K562 (cell line): Measurements from ENCODE around the gene TRAF1. TPM values are rescaled to one million over a fixed set of nuclear protein-coding genes. Genes with fewer than 3 reads are reported as not detected.

Experiments used
- BCOR ChIP-seq: fragments of 450-650 bp; IDR thresholded peaks from 2 replicates; pipeline ENCODE4 v1.6.1; 2016
- BRCA1 ChIP-seq, 2 experiments: fragments of 450-650 bp in 1 of 2; sonication (generic) in 1 of 2; formaldehyde crosslinking in 1 of 2; IDR thresholded peaks; 2 replicates each; pipeline versions ENCODE4 v1.5.0 to v1.6.1; 2017 to 2020; ENCODE audit warnings: mild to moderate bottlenecking in 1 of 2, missing genetic modification reagents in 1 of 2
- C11orf30 ChIP-seq: fragments of 450-650 bp; IDR thresholded peaks from 2 replicates; pipeline ENCODE4 v1.6.1; 2016; ENCODE audit warnings: low read depth, mild to moderate bottlenecking
- EHMT2 ChIP-seq: fragments of 450-650 bp; IDR thresholded peaks from 2 replicates; pipeline ENCODE4 v1.6.1; 2018; ENCODE audit warnings: antibody characterized with exemption
- FOSL1 ChIP-seq: fragments of 200-800 bp; sonication (Bioruptor generic); conservative IDR thresholded peaks from 2 replicates; pipeline ENCODE4 v1.6.1; 2016; ENCODE audit warnings: missing genetic modification characterization, missing compliant biosample characterization
- GABPA ChIP-seq: fragments of 200-800 bp; sonication (Bioruptor generic); conservative IDR thresholded peaks from 2 replicates; pipeline ENCODE4 v1.6.1; 2016; ENCODE audit warnings: low read depth, missing genetic modification characterization, missing compliant biosample characterization
- GABPB1 ChIP-seq: sonication (generic); formaldehyde crosslinking; IDR thresholded peaks from 2 replicates; pipeline ENCODE4 v1.8.0; 2022; ENCODE audit warnings: mild to moderate bottlenecking, missing genetic modification reagents
- LARP7 ChIP-seq: fragments of 450-650 bp; IDR thresholded peaks from 2 replicates; pipeline ENCODE4 v1.6.1; 2016
- NCOA1 ChIP-seq: fragments of 450-650 bp; IDR thresholded peaks from 2 replicates; pipeline ENCODE4 v1.6.1; 2016; ENCODE audit warnings: low read depth
- NR2C1 ChIP-seq, 2 experiments: fragments of 450-650 bp; IDR thresholded peaks; 2 replicates each; pipeline ENCODE4 v1.6.1; 2017; ENCODE audit warnings: mild to moderate bottlenecking in 2 of 2, antibody characterized with exemption in 1 of 2, inconsistent platforms in 1 of 2, missing compliant biosample characterization in 1 of 2, missing genetic modification characterization in 1 of 2
- NR2C2 ChIP-seq, 2 experiments: fragments of 200-800 bp in 1 of 2; sonication (Bioruptor generic) in 1 of 2; sonication (generic) in 1 of 2; formaldehyde crosslinking in 1 of 2; IDR thresholded peaks; 2 replicates each; pipeline versions ENCODE4 v1.6.1 to v1.8.0; 2016 to 2022; ENCODE audit warnings: mild to moderate bottlenecking in 1 of 2, missing compliant biosample characterization in 1 of 2, missing genetic modification characterization in 1 of 2, missing genetic modification reagents in 1 of 2
- PHB2 ChIP-seq: fragments of 450-650 bp; IDR thresholded peaks from 2 replicates; pipeline ENCODE4 v1.6.1; 2017; ENCODE audit warnings: low read depth
- SIN3A ChIP-seq, 2 experiments: fragments of 150-350 bp in 1 of 2; IDR thresholded peaks; 2 replicates each; pipeline ENCODE4 v1.6.1; 2011 to 2016; ENCODE audit warnings: borderline replicate concordance in 2 of 2, low read depth in 2 of 2, low read length in 2 of 2, mild to moderate bottlenecking in 2 of 2, moderate library complexity in 2 of 2; ENCODE audit not compliant: control insufficient read depth in 1 of 2
- SMAD4 ChIP-seq: fragments of 250-450 bp; sonication (Bioruptor Pico); conservative IDR thresholded peaks from 2 replicates; pipeline ENCODE4 v1.8.0; 2021; ENCODE audit warnings: inconsistent platforms, mild to moderate bottlenecking, moderate library complexity
- TAF1 ChIP-seq: IDR thresholded peaks from 2 replicates; pipeline ENCODE4 v1.6.1; 2011; ENCODE audit warnings: mild to moderate bottlenecking, low read length, moderate library complexity; ENCODE audit not compliant: insufficient read depth, control insufficient read depth, severe bottlenecking; ENCODE audit errors: extremely low read depth
- ZNF57 ChIP-seq: fragments of 450-650 bp; formaldehyde crosslinking; IDR thresholded peaks from 2 replicates; pipeline ENCODE4 v1.4.0; 2020; ENCODE audit warnings: mild to moderate bottlenecking, moderate library complexity
- ZNF584 ChIP-seq: fragments of 200-800 bp; sonication (Bioruptor generic); IDR thresholded peaks from 2 replicates; pipeline ENCODE4 v1.6.1; 2016; ENCODE audit warnings: low read depth, mild to moderate bottlenecking, missing genetic modification characterization, missing compliant biosample characterization
- polyA plus RNA-seq, 8 experiments: library from polyadenylated mRNA; depleted of rRNA in 4 of 8; stranded (reverse) in 5 of 8; unstranded in 3 of 8; fragments of >200 nt; fragmentation: Nextera tagmentation in 2 of 8; fragmentation: Illumina TruSeq in 1 of 8; extraction: Ambion mirVana in 2 of 8; extraction: Trizol in 1 of 8; gene quantifications; 2 replicates each; pipeline versions ENCODE4 v1.2.1 to v1.2.3, GENCODE V29; 2011 to 2014; ENCODE audit warnings: inconsistent platforms in 1 of 8, missing spikeins in 1 of 8
- total RNA-seq, 7 experiments: library from RNA; depleted of rRNA in 6 of 7; stranded (reverse); fragments of >200 nt in 6 of 7; fragmentation: Illumina TruSeq in 2 of 7; extraction: Trizol in 2 of 7; gene quantifications; 2 replicates each; pipeline versions ENCODE4 v1.2.1 to v1.2.3, GENCODE V29; 2011 to 2021; ENCODE audit warnings: low replicate concordance in 1 of 7
- TF ChIP-seq, protein P1 (sequence below), 3 experiments: fragments of 200-800 bp in 1 of 3; sonication (Bioruptor generic) in 1 of 3; sonication (generic) in 1 of 3; formaldehyde crosslinking in 1 of 3; IDR thresholded peaks; 2 replicates each; pipeline versions ENCODE4 v1.6.1 to v1.8.0; 2016 to 2022; ENCODE audit warnings: mild to moderate bottlenecking in 2 of 3, missing compliant biosample characterization in 2 of 3, missing genetic modification characterization in 2 of 3, missing genetic modification reagents in 1 of 3
- TF ChIP-seq, protein P2 (sequence below), 2 experiments: fragments of 250-450 bp in 1 of 2; fragments of 450-650 bp in 1 of 2; sonication (Bioruptor Pico) in 1 of 2; IDR thresholded peaks; 2 replicates each; pipeline versions ENCODE4 v1.6.1 to v1.8.0; 2016 to 2021; ENCODE audit warnings: mild to moderate bottlenecking in 2 of 2, moderate library complexity in 2 of 2, missing compliant biosample characterization in 1 of 2, missing genetic modification characterization in 1 of 2
- TF ChIP-seq, protein P3 (sequence below): fragments of 450-650 bp; formaldehyde crosslinking; IDR thresholded peaks from 2 replicates; pipeline ENCODE4 v1.4.0; 2020; ENCODE audit warnings: mild to moderate bottlenecking, moderate library complexity
- TF ChIP-seq, protein P4 (sequence below): fragments of 250-450 bp; sonication (Bioruptor Pico); IDR thresholded peaks from 2 replicates; pipeline ENCODE4 v1.4.0; 2020; ENCODE audit warnings: mild to moderate bottlenecking

TRAF1 gene
- total and polyA plus RNA-seq, 9 of the 15 experiments (the other 6 are each of a cell fraction or from before 2014, with no cell fraction given): 0.01 to 1.1 (median 0.04) TPM; not detected in 2

DNA sequence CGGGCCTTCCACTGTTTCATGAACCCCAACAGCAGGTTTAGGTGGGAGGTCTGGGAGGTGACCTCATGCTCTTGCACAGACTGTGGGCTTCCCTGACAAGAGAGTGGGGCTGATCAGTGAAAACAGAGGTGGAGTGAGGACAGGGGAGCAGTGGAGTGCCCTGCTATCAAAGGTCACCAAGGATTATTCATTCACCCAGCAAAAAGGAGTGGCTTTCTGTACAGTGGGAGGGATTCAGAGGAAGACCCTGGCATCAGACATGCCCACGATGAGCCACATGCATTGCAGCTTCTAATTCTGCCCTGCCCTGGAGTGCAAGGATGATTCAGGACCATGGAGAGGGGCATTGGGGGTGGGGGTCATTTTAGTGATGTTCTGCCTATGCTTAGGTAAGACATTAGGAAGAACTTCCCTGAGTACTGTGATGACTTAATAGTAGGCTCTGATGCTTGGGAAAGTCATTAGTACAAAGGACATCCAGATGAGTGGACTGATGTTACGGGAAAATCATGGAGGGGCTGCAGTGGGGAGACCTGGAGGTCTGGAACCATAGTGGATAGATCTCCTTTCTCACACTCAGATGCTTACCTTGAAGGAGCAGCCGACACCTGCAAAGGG, 12.8 kb downstream of the TRAF1 start (continued):
- 0 out of 2 replicates have a peak, but pooled peaks have one; percentile 20 for TF ChIP-seq NR2C2 (CRISPR knock-in tag; IDR thresholded peaks at IDR 0.05)
- TF ChIP-seq NR2C2 (tag; IDR thresholded peaks at IDR 0.05): no peak
- TF ChIP-seq, protein P1, sequence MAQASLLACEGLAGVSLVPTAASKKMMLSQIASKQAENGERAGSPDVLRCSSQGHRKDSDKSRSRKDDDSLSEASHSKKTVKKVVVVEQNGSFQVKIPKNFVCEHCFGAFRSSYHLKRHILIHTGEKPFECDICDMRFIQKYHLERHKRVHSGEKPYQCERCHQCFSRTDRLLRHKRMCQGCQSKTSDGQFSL (CRISPR knock-in tag; IDR thresholded peaks at IDR 0.05): peak; percentile 99
- TF ChIP-seq, protein P1 (tag; IDR thresholded peaks at IDR 0.05): peak in 1 of 2 experiments; percentile 92; a peak in 2 of 4 replicates
- peak; percentile 65 for TF ChIP-seq NCOA1
- TF ChIP-seq, protein P2, sequence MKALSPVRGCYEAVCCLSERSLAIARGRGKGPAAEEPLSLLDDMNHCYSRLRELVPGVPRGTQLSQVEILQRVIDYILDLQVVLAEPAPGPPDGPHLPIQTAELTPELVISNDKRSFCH (CRISPR knock-in tag; IDR thresholded peaks at IDR 0.05): no peak
- TF ChIP-seq, protein P2 (tag; IDR thresholded peaks at IDR 0.05): no peak
- no peak for TF ChIP-seq C11orf30
- no peak for TF ChIP-seq NR2C1 (IDR thresholded peaks at IDR 0.05)
- peak; percentile 46; the same call in 1 of the 2 replicates for TF ChIP-seq NR2C1 (tag; IDR thresholded peaks at IDR 0.05)
- TF ChIP-seq EHMT2: peak; percentile 100
- TF ChIP-seq GABPB1 (CRISPR knock-in tag): no peak
- peak; percentile 65 for TF ChIP-seq SMAD4
- TF ChIP-seq ZNF584 (CRISPR knock-in tag): 0 out of 2 replicates have a peak, but pooled peaks have one; percentile 66
- peak; percentile 73; the same call in 1 of the 2 replicates for TF ChIP-seq BCOR
- TF ChIP-seq ZNF57 (CRISPR knock-in tag): no peak
- TF ChIP-seq, protein P3, sequence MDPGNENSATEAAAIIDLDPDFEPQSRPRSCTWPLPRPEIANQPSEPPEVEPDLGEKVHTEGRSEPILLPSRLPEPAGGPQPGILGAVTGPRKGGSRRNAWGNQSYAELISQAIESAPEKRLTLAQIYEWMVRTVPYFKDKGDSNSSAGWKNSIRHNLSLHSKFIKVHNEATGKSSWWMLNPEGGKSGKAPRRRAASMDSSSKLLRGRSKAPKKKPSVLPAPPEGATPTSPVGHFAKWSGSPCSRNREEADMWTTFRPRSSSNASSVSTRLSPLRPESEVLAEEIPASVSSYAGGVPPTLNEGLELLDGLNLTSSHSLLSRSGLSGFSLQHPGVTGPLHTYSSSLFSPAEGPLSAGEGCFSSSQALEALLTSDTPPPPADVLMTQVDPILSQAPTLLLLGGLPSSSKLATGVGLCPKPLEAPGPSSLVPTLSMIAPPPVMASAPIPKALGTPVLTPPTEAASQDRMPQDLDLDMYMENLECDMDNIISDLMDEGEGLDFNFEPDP (CRISPR knock-in tag): no peak
- no peak for TF ChIP-seq BRCA1 (IDR thresholded peaks at IDR 0.05)
- TF ChIP-seq BRCA1 (CRISPR knock-in tag; IDR thresholded peaks at IDR 0.05): no peak
- no peak for TF ChIP-seq FOSL1 (tag)
- TF ChIP-seq, protein P4, sequence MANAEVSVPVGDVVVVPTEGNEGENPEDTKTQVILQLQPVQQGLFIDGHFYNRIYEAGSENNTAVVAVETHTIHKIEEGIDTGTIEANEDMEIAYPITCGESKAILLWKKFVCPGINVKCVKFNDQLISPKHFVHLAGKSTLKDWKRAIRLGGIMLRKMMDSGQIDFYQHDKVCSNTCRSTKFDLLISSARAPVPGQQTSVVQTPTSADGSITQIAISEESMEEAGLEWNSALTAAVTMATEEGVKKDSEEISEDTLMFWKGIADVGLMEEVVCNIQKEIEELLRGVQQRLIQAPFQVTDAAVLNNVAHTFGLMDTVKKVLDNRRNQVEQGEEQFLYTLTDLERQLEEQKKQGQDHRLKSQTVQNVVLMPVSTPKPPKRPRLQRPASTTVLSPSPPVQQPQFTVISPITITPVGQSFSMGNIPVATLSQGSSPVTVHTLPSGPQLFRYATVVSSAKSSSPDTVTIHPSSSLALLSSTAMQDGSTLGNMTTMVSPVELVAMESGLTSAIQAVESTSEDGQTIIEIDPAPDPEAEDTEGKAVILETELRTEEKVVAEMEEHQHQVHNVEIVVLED (CRISPR knock-in tag): 0 out of 2 replicates have a peak, but pooled peaks have one; percentile 16
- no peak for TF ChIP-seq PHB2
- peak in 1 of 2 experiments; percentile 38; a peak in 1 of 4 replicates for TF ChIP-seq SIN3A (IDR thresholded peaks at IDR 0.05; ENCODE audit: borderline replicate concordance in 2 of 2, control insufficient read depth in 1 of 2, low read depth in 2 of 2, low read length in 2 of 2)
- no peak for TF ChIP-seq LARP7
- TF ChIP-seq GABPA: no peak
- no peak for TF ChIP-seq TAF1
